GM18502 (cell line): ENCODE results near the gene COL2A1.

Experiments used
- ATAC-seq: cut with Tn5 transposase; IDR thresholded peaks from one replicate; pipeline ENCODE4 v1.9.1; 2021; ENCODE audit warnings: mild to moderate bottlenecking; ENCODE audit not compliant: unreplicated experiment, poor library complexity

Gene COL2A1

DNA sequence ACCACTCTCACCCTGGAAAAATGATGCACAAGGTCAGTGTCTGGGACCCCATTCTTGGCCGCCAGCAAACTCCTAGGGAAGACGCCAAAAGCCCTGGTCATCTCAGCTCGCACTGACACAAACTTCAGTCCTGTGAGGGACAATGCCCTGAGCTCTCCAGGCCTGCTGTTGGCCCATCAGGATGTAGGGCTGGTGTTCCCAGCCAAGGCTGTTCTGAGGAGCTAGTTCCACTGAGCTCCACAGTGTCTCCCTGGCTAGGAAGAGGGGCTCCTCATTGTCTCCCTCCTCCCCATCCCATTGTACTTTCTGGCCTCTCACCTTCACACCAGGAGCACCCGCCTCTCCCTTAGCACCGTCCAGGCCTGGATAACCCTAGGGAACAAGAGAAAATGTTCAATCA, 10.8 kb downstream of the COL2A1 start:
- ATAC-seq: no peak

DNA sequence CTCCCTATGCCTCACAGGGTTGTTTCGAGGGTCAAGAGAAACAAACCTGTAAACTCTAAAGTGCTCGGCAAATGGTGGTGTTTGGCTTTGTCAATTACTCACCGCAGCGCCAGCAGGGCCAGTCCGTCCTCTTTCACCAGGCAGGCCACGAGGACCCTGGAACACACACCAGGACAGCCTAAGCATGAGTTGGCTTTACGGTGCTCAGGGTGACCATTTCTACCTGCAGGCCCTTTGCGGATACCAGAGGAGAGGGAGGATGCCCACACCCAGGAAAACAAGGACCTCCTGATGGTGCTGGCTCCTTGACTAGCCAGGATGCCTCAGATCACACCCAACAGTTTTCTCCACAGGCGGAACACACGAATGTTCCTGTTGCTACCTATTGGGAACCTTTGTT, 11.5 kb downstream of the COL2A1 start:
- no peak for ATAC-seq

DNA sequence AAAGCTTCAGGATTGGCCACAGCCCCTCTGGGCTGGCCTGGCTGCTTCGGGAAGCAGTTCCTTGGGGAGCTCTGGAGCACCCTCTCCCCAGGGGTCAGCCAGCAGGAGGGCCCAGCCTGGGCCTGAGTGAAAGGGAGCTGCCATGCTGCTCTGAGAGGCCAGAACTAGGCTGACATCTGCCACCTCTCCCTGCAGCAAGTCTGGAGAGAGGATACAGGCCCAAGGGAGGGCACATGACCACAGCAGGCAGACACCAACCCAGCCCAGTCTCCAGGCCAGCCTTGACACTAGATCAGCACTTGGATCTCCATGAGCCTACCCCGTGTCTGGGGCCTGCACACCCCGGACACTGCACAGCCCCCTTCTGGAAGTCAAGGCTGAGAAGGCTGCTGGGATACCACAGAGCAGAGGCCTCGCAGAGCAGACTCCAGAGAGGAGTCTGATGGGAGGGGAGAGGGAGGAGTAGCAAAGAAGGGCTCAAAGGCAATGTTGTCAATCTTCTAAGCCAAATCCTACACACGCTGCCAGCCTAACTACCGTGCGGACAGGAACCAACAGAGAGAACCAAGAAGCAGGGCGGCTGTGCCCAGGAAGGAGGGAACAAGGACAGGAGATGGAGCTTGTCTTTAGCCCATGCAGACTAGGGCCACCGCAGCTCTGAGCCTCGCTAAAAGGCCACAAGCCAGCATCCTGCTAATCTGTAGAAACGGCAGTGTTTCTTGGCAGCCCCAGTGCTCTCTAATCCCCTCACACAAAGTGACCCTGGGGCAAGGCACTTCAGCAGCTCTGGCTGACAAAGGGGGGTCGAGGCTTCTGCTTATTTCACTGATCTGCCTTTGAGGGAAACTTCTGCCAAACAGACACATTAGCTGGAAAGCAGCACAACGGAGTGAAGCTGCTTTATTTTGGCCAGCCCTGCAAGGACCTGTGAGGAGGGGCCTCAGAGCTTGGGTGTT, 12.9 kb downstream of the COL2A1 start:
- ATAC-seq: no peak

DNA sequence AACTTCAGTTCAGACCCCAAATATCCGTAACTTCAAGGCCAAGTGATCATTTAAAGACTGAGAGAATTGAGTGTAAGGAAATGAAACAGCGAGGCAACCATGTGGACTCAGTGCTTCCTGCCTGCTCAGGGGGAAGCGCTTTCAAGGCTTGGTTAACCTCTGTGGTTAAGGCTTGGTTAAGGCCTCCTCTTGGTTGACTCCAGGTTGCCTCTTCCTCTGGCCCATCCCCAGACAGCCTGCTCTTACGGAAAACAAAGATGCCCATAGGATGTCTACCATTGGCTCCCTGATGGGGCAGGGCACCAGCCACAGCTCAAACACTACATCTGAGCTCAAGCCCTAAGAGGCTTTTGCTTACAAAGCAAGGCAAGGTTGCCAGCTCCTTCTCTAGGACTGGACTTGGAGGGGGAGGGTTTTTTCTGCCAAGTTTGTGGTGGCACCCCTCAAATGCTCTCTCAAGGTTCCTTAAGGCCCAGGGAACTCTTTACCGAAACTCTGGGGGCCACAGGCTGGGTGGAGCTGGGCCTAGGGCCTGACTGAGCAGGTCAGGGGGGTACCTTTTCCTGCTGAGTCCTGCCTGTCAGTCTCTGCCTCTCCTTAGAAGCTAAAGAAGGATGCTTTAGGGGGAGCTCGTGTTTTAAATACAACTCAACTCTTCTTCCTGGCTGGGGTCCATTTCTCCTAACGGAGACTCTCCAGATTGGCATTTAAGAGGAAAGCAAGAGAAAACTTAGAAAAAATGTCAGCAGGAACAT, 13.7 kb downstream of the COL2A1 start:
- ATAC-seq: peak; percentile 96

DNA sequence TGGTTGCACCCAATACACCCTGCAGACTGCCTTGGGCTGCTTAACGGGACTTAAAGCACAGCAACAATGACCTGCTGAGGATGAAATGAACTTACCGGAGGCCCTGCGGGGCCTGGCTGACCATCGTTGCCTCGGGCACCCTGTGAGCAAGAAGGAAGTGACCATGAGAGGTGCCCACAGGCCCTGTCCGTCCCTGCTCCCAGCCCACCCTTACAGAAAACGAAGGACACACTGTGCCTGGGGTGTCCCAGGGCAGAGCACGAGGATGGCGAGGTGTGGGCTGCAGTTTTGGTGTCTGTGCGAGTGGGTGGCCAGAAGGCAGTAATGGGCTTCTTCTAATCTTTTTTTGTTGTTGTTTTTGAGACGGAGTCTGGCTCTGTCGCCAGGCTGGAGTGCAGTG, 14.6 kb downstream of the COL2A1 start:
- ATAC-seq: no peak

DNA sequence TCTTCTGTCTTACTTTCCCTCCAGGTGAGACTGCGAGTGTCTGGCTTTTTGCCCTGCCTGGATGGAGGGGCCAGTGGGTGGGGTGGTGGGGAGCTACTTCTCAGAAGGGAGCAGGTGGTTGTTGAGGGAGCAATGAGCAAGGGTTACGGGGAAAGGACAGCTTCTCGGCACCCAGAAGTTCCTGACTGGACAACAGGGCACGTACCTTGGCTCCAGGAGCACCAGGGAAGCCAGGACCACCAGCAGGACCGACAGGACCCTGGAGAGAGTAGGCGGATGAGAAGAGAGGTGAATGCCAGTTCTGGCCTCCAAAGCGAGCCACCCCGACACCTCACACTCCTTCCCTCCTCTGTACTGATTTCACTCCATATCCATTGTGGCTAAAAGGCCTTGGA, 15.3 kb downstream of the COL2A1 start:
- no peak for ATAC-seq

DNA sequence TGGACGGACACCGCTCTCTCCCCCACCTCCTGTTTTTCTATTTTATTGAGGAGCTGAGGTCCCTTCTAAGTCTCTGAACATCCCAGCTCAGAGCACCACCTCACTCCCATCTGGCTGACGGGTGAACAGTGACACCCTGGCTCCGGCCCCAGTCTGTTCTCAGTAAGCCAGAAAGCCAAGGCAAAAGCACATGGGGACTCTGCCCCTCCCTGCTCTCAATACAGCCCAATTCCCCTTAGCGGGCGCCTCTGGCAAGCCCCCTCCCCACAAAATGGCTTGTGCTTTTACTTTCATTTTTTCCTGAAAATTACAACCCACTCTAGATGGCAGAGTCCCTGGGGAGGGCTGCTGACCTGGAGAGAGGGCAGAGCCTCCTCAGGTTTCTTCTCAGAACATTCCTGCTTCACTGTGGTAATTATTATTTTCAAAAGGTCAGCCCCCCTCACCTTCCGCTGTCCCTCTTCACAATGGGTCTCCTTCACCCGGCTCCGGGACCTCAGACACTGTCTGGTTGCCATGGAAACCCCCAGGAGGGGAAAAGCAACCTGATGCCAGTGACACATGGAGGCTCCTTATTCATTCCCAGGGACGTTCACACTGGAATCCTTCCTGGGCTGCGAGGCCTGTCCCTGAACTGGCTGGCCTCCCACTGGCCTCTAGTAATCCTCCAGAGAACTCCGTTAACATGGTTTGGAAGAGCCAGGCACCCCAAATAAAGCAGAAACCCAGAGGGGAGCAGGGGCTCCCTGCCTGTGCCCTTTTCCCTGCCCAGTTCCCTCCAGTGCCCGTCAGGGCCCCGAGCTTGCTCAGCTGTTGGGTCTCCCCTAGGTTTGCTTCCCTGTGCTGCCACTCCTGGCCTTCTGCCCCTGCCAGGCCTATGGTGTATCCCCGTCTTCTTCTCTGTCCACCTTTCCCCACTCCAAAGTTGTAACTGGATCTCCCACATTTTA, 15.9 kb downstream of the COL2A1 start:
- no peak for ATAC-seq

DNA sequence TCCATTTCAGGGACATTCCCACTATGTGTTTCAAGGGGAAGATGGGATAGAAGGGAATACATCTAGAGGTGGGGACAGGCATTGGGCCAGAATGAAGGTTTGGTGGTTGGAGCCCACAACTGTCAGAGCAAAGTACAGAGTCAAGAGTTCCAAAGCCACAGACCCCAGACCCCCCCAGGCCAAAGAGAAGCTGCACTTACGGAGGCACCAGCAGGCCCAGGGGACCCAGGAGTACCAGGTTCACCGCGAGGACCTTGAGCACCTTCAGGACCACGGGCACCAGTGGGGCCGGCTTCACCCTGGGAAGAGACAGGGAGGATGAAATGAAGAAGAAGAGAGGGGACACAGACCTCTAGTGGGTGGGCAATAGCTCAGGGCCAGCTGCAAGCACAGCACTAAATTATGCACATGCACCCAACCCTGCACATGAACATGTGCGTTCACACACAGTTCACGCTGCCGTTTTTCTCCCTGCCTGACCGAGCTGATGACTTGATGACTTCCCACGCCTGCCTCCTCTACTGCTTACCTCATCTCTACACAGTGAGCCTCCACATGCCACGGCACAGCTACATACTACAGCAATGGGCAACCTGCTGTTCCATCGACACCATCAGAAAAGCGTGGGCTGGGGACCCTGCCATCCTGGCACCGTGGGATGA, 16.7 kb downstream of the COL2A1 start:
- ATAC-seq: no peak

DNA sequence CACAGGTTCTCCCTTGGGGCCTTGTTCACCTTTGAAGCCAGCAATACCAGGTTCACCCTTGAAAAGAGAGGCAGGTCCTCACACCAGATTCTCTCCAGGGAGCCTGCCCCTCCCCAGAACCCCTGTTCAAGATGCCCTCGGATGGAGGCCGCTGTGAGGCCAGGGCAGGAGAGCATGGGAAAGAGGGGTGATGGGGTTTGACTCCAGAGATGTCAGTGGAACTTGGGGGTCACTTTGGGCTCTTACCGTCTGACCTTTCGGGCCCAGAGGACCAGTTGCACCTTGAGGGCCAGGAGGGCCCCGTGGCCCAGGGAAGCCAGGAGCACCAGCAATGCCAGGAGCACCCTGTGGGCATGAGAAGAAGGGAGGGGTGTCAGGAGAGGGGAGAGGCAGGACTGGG, 17.4 kb downstream of the COL2A1 start:
- ATAC-seq: no peak

DNA sequence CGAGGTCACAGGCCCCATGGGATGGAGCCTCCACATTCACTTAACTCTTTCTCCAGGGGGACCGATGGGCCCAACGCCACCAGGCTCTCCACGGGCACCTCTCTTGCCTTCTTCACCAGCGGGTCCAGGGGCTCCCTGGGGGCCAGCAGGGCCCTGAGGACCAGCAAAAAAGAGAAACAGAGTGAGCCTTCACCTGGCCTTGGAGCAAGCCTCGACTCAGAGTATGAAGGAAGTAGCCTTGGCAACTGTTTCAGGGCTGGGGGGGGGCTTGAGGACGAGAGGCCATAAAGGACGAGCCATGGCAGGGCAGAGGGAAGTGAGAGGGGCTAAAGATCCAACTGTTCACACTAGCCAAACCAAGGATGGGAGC, 18.0 kb downstream of the COL2A1 start:
- no peak for ATAC-seq

DNA sequence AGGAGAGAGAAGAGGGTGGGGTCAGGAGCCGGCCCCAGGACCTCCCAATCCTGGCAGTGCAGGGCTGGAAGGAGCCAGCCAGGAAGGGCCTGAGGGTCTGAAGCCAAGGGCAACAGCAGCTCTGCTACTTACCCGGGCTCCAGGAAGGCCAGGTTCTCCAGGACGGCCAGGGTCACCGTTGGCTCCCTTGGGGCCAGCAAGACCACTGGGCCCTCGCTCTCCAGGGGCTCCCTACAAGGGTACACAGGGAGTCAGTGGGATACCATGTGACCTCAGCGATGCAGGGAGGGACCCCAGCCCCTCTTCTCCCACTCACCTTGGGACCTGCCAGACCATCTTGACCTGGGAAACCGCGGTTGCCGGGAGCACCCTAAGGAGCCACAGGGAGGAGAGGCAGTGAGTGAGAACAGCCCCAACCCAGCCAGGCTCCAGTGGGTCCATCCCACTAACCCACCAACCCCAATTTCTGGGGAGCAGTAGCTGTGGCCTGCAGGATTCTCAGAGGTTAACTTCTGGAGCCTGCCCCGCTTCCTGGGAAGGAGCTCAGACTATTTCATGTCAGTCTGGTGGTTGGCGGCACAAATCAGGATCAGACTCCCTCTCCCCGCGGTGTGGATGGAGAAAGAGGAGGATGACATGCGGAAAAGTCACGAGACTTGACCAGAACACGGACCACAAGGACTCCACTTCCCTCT, 18.5 kb downstream of the COL2A1 start:
- no peak for ATAC-seq

DNA sequence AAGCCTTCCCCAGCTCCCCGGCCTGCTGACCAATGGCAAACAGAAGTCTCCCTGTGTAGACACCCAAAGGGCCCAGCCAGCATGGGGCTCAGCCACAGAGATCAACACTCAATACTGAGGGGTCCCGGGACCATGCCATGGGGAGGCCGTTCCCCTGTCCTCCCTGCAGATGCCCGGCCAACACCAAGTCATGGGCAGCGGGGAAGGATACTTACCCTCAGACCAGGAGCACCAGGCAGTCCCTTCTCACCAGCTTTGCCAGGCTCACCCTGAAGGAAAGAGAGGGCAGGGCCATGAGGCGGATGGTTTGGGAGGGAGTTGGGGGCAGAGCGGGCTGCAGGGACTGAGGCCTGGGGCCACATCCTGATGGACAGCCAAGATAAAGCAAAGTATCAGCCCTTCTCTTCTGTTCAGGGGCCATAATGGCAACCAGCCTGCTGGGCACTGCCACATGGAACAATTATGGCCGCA, 19.9 kb downstream of the COL2A1 start:
- no peak for ATAC-seq

DNA sequence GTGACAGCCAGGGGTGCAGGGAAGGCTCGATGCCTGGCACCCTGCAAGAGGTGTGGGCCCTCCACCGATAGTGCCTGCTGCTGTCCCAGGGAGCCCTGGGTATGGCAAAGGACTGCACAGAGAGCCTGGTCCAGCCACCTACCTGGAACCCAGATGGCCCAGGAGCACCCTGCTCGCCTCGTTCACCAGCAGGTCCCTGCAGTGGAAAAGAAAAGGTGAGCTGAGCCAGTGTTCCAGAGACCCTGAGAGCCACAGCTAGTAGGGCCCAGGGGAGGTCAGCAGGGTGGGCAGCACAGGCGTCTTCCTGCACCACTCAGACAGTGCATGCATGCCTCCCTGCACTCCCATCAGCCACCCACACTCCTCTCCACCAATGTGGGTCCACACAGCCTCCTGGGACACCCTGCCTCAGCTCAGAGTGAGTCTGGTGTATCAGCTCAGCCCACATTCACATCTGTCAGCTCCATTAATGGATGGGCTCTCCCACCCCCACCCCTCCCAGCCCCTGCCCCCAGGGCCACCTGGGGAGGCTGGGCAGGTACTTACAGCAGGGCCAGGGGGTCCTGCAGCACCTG, 20.6 kb downstream of the COL2A1 start:
- ATAC-seq: no peak

DNA sequence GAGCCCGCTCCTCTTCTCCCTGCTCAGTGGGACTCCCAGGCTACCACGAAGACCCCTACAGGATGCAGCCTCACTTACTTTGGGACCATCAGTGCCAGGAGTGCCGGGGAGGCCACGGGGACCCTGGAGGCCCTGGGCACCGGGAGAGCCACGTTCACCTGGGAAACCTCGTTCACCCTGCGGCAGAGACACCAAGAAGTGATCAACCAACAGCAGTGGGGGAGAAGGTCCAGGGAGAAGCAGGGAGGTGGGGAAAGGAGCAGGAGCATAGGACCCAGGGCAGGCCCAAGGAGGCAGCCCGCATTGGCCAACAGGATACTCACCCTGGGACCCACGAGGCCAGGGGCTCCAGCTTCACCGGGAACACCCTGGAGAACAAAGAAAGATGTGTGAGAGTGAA, 21.5 kb downstream of the COL2A1 start:
- ATAC-seq: no peak

DNA sequence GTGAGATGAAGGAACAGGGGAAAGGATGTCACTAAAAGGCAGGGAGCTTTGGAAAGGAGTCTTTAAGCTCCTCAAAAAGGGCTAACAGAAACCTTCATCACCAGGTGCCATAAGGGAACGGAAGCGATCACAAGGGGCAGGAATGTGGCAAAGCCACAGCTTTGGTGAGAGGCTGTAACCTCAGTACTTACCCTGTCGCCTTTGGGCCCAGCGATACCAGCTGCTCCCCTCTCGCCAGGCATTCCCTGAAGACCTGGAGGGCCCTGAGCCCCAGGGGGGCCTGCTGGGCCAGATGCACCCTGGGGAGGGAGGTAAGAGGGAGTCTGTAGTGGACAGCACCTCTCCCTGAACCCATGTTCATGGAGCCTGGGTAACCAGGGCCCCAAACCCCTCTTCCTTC, 22.0 kb downstream of the COL2A1 start:
- no peak for ATAC-seq

DNA sequence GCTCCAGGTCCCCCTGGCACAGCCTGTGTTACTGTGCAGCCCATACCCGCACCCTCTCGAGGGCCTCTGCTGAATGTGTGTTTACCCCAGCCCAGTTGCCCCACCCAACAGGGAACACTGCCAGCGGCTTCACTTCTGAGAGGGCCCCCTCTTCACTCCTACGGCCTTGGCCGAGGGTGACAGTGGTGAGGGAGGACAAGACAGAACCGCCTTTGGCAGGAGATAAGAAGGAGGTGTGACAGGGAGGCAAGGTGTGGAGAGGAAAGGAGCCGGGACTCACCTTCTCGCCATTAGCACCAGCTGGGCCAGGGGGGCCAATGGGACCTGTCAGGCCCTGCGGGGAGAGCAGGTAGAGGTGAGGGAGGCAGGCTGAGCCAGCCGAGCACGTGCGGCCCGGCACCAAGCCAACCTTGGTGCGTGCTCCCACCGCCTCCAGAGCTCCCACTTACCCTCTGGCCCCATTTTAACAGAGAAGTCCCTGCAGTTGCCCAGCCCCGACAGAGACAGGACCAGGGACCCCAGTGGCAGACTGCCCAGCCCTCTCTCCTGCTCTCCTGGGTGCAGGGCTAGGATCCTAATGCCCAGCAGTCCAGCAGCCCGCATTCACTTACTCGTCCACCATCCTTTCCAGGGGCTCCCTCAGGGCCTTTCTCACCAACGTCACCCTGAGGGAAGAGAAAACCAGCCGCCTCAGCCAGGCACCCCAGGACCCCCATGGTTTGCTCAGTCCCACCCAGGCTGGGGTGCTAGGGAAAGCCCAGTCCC, 22.6 kb downstream of the COL2A1 start:
- no peak for ATAC-seq

DNA sequence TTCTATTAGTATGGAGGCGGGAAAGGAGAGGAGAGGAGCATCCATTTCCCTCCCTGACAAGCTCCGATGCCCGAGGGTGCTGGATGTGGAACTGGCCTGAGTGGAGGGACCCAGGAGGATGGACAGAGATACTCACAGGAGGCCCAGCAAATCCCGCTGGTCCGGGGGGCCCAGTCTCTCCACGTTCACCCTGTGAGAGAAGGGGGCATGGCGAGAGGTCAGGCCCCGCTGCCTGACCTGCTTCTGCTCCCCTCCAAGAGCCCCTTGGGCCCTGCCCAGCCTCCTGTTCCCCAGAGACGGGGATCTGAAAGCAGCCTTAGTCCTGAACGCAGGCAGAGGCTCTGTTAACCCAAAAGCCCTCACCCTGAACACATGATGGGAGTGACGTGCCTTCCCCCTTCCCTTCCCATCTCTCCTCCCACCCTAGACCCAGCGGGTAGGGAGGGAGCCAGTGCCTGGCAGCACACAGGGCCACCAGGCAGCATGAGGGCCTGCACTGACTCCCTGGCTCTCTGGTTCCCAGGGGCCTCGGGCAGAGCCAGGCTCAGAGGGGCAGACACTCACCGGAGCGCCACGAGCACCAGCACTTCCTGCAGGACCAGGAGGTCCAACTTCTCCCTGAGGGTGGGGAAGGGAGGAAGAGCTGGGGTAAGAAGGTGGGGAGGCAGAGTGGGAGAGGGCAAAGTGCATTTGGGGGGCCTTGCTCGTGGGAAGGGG, 23.3 kb downstream of the COL2A1 start:
- no peak for ATAC-seq

DNA sequence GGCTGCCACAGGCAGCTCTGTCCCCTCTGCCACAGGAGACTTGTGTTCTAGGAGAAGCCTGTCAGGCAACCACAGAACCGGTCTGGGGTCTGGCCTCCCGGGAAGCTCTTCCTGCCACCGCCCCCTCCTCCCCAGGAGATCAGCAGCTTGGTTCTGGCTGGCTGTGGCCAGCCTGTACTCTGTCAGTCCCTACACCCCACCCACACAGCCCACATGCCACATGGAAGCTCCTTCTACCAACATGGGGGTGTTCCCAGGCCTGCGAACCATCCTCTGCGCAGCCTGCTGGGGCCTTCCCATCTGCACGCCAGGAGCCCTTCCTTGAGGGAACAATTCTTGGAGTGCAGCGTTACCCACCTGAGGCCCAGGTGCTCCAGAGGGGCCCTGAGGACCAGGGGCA, 24.1 kb downstream of the COL2A1 start:
- no peak for ATAC-seq
